Body of pancreas (tissue), 4 donors: ENCODE results near the gene RIIAD1.

Source experiments
- POLR2A ChIP-seq, 3 donors: fragments of 450-650 bp; IDR thresholded peaks; one replicate each; pipeline ENCODE4 v1.6.1; 2016; ENCODE audit warnings: antibody characterized with exemption in 3 of 3, mild to moderate bottlenecking in 2 of 3
- TF ChIP-seq, protein P1 (sequence below), 7 experiments: fragments of 450-650 bp in 4 of 7; fragments of 200-600 bp in 3 of 7; sonication (generic) in 3 of 7; IDR thresholded peaks; one replicate each; pipeline ENCODE4 v1.5.1; 2016 to 2019; ENCODE audit warnings: antibody characterized with exemption in 7 of 7

- no peak for TF ChIP-seq POLR2A (IDR thresholded peaks at IDR 0.05)
- TF ChIP-seq, protein P1, sequence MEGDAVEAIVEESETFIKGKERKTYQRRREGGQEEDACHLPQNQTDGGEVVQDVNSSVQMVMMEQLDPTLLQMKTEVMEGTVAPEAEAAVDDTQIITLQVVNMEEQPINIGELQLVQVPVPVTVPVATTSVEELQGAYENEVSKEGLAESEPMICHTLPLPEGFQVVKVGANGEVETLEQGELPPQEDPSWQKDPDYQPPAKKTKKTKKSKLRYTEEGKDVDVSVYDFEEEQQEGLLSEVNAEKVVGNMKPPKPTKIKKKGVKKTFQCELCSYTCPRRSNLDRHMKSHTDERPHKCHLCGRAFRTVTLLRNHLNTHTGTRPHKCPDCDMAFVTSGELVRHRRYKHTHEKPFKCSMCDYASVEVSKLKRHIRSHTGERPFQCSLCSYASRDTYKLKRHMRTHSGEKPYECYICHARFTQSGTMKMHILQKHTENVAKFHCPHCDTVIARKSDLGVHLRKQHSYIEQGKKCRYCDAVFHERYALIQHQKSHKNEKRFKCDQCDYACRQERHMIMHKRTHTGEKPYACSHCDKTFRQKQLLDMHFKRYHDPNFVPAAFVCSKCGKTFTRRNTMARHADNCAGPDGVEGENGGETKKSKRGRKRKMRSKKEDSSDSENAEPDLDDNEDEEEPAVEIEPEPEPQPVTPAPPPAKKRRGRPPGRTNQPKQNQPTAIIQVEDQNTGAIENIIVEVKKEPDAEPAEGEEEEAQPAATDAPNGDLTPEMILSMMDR (IDR thresholded peaks at IDR 0.05) = no peak
These were observed 7.4 kb upstream of the RIIAD1 start for GRCh38 chr1:151713874-151714273.
